ENCODE results near the gene BNIP5.

DNA sequence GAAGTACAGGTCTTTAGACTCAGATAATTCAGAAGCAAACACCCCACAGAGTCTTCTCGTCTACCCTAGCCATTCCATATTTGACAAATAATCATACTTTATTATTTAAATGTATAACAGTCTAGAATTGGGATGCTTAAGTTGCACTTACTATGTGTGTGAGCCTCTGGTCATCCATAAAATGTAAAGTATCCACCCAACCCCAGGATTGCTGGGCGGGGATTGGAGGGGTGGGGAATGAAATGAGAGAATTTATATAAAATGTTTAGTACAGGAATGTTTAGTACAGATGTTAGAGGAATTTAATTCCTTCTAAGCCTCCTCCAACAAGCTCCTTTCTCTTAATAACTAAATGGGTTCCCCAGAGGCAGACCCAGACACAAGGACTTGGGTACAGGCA, 16.9 kb downstream of the BNIP5 start:
- TF ChIP-seq, protein P1, sequence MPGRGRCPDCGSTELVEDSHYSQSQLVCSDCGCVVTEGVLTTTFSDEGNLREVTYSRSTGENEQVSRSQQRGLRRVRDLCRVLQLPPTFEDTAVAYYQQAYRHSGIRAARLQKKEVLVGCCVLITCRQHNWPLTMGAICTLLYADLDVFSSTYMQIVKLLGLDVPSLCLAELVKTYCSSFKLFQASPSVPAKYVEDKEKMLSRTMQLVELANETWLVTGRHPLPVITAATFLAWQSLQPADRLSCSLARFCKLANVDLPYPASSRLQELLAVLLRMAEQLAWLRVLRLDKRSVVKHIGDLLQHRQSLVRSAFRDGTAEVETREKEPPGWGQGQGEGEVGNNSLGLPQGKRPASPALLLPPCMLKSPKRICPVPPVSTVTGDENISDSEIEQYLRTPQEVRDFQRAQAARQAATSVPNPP (CRISPR knock-in tag; IDR thresholded peaks at IDR 0.05) = no peak
- TF ChIP-seq FOXO1 (CRISPR knock-in tag; IDR thresholded peaks at IDR 0.05) = no peak
- TF ChIP-seq, protein P2, sequence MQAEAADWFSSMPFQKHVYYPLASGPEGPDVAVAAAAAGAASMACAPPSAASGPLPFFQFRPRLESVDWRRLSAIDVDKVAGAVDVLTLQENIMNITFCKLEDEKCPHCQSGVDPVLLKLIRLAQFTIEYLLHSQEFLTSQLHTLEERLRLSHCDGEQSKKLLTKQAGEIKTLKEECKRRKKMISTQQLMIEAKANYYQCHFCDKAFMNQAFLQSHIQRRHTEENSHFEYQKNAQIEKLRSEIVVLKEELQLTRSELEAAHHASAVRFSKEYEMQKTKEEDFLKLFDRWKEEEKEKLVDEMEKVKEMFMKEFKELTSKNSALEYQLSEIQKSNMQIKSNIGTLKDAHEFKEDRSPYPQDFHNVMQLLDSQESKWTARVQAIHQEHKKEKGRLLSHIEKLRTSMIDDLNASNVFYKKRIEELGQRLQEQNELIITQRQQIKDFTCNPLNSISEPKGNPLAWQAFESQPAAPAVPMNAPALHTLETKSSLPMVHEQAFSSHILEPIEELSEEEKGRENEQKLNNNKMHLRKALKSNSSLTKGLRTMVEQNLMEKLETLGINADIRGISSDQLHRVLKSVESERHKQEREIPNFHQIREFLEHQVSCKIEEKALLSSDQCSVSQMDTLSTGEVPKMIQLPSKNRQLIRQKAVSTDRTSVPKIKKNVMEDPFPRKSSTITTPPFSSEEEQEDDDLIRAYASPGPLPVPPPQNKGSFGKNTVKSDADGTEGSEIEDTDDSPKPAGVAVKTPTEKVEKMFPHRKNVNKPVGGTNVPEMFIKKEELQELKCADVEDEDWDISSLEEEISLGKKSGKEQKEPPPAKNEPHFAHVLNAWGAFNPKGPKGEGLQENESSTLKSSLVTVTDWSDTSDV (CRISPR knock-in tag; IDR thresholded peaks at IDR 0.05) = no peak
- TF ChIP-seq GTF2F1 (IDR thresholded peaks at IDR 0.05; ENCODE audit: low read length) = no peak
- TF ChIP-seq, protein P3, sequence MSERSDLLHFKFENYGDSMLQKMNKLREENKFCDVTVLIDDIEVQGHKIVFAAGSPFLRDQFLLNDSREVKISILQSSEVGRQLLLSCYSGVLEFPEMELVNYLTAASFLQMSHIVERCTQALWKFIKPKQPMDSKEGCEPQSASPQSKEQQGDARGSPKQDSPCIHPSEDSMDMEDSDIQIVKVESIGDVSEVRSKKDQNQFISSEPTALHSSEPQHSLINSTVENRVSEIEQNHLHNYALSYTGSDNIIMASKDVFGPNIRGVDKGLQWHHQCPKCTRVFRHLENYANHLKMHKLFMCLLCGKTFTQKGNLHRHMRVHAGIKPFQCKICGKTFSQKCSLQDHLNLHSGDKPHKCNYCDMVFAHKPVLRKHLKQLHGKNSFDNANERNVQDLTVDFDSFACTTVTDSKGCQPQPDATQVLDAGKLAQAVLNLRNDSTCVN (CRISPR knock-in tag; IDR thresholded peaks at IDR 0.05; ENCODE audit: borderline replicate concordance) = no peak
- TF ChIP-seq NCOA5 (CRISPR knock-in tag; IDR thresholded peaks at IDR 0.05) = no peak
- TF ChIP-seq HNF4A (CRISPR knock-in tag; IDR thresholded peaks at IDR 0.05) = no peak
- no peak for TF ChIP-seq REPIN1 (CRISPR knock-in tag; IDR thresholded peaks at IDR 0.05; ENCODE audit: borderline replicate concordance, low read depth)
- TF ChIP-seq FOXA3 (CRISPR knock-in tag; IDR thresholded peaks at IDR 0.05) = no peak

Data from HepG2 (cell line).